Mucosa of gallbladder (tissue), 1 donor: ENCODE measurements around the gene DKC1. TPM values are rescaled to one million over a fixed set of nuclear protein-coding genes. Genes with fewer than 3 reads are reported as not detected.

Source experiments
- DNase-seq: peaks from one replicate; pipeline ENCODE4 v3.0.0-alpha.2; 2020; ENCODE audit warnings: low spot score
- total RNA-seq: library from RNA; stranded (reverse); gene quantifications from one replicate; pipeline ENCODE4 v1.2.1, GENCODE V29; 2021
- donor health status: DM: no; HTN: no; CAD: no.

DKC1 gene
- total RNA-seq, 1 donor from 2014 or later = 26.9 TPM

GRCh38 chrX:154737136-154737535, 25.5 kb upstream of the DKC1 start:
- DNase-seq = no peak

- peak; percentile 33 for DNase-seq
Observed at GRCh38 chrX:154738011-154738738, 24.5 kb upstream of the DKC1 start.

GRCh38 chrX:154739952-154740465, 22.7 kb upstream of the DKC1 start:
- no peak for DNase-seq

GRCh38 chrX:154742613-154743012, 20.1 kb upstream of the DKC1 start:
- no peak for DNase-seq

GRCh38 chrX:154748712-154749339, 13.8 kb upstream of the DKC1 start:
- DNase-seq = peak; percentile 46

- DNase-seq = no peak
Observed at GRCh38 chrX:154749856-154750255, 12.8 kb upstream of the DKC1 start.

- no peak for DNase-seq
Observed at GRCh38 chrX:154750301-154751202, 12.1 kb upstream of the DKC1 start, which contains the start of gene GAB3. Gene GAB3, minus strand, starts transcription at chrX:154751077. Its CDS starts 52 bp downstream, at chrX:154751025.

GRCh38 chrX:154751203-154751668, 11.4 kb upstream of the DKC1 start:
- DNase-seq = no peak

GRCh38 chrX:154751669-154752271, 10.9 kb upstream of the DKC1 start:
- no peak for DNase-seq

GRCh38 chrX:154758696-154759095, 4.0 kb upstream of the DKC1 start:
- no peak for DNase-seq

GRCh38 chrX:154761977-154762536, 607 bp upstream of the DKC1 start:
- no peak for DNase-seq

GRCh38 chrX:154774622-154775021, 12.0 kb downstream of the DKC1 start:
- DNase-seq = no peak

GRCh38 chrX:154775419-154776349, 13.0 kb downstream of the DKC1 start:
- no peak for DNase-seq

- no peak for DNase-seq
Observed at GRCh38 chrX:154776753-154777152, 14.1 kb downstream of the DKC1 start.

- no peak for DNase-seq
Observed at GRCh38 chrX:154779261-154779660, 16.6 kb downstream of the DKC1 start.

GRCh38 chrX:154780968-154781367, 18.3 kb downstream of the DKC1 start:
- no peak for DNase-seq

- no peak for DNase-seq
Observed at GRCh38 chrX:154784149-154784995, 21.7 kb downstream of the DKC1 start.

GRCh38 chrX:154785716-154786115, 23.1 kb downstream of the DKC1 start:
- DNase-seq = no peak

- peak; percentile 32 for DNase-seq
Observed at GRCh38 chrX:154791467-154791866, 28.8 kb downstream of the DKC1 start.
